B cell (primary cell): Measurements from ENCODE around the gene RAB24. TPM values are rescaled to one million over a fixed set of nuclear protein-coding genes. Genes with fewer than 3 reads are reported as not detected.
A peak's percentile ranks its signal among the peaks of the same experiment; 100 is the strongest.

Experiments
- ATAC-seq: fragments of 200-7000 bp; cut with Tn5 transposase; one replicate; pipeline ENCODE4 v1.10.0; 2021; ENCODE audit warnings: low read depth, mild to moderate bottlenecking, moderate number of reproducible peaks, moderate library complexity
- CTCF ChIA-PET: fragments of 350-600 bp; sonication (Branson Sonifier 250); formaldehyde crosslinking; loops from one replicate; lab custom pipeline; 2021; ENCODE audit warnings: antibody characterized with exemption, inconsistent platforms; lab: Charles Lee
- POLR2A ChIA-PET: fragments of 350-600 bp; sonication (Branson Sonifier 250); formaldehyde crosslinking; loops from one replicate; lab custom pipeline; 2021; ENCODE audit warnings: antibody characterized with exemption; lab: Charles Lee
- DNase-seq: peaks from one replicate; pipeline ENCODE4 v3.0.0; 2013
- H2AFZ ChIP-seq: 2 replicates; pipeline ENCODE4 v1.6.1; 2012; ENCODE audit warnings: mild to moderate bottlenecking, low read depth, low read length; ENCODE audit not compliant: insufficient read depth, poor library complexity, severe bottlenecking
- H3K27ac ChIP-seq, 2 donors: 1 replicate in 1 of 2; 2 replicates in 1 of 2; pipeline ENCODE4 v1.5.1; 2012 to 2013; ENCODE audit warnings: low read length in 2 of 2, mild to moderate bottlenecking in 2 of 2, moderate library complexity in 1 of 2
- H3K27me3 ChIP-seq, 4 experiments: fragments of 200-600 bp in 1 of 4; sonication (generic) in 1 of 4; replicated peaks in 1 of 4; 1 replicate in 2 of 4; 2 replicates in 2 of 4; pipeline versions ENCODE4 v1.6.1 to v1.7.0; 2013 to 2016; ENCODE audit warnings: low read length in 3 of 4, mild to moderate bottlenecking in 2 of 4, mixed read lengths in 1 of 4, moderate library complexity in 1 of 4; ENCODE audit not compliant: insufficient read depth in 4 of 4, control insufficient read depth in 3 of 4; ENCODE audit errors: control extremely low read depth in 1 of 4
- H3K36me3 ChIP-seq, 2 experiments: replicated peaks in 1 of 2; 1 replicate in 1 of 2; 2 replicates in 1 of 2; pipeline versions ENCODE4 v1.6.1 to v1.7.1; 2013; ENCODE audit warnings: low read length in 1 of 2; ENCODE audit not compliant: insufficient read depth in 2 of 2, control insufficient read depth in 1 of 2; ENCODE audit errors: control extremely low read depth in 1 of 2, extremely low read depth in 1 of 2
- H3K4me1 ChIP-seq, 2 donors: fragments of 200-600 bp in 1 of 2; sonication (generic) in 1 of 2; 1 replicate in 1 of 2; 2 replicates in 1 of 2; pipeline versions ENCODE4 v1.5.1 to v1.6.1; 2013 to 2017; ENCODE audit warnings: low read length in 2 of 2; ENCODE audit not compliant: control insufficient read depth in 2 of 2, insufficient read depth in 2 of 2
- H3K4me2 ChIP-seq: replicated peaks from 2 replicates; pipeline ENCODE3; 2012; ENCODE audit warnings: mild to moderate bottlenecking, low read depth, low read length; ENCODE audit not compliant: poor library complexity, severe bottlenecking
- H3K4me3 ChIP-seq, 5 experiments: fragments of 200-600 bp in 1 of 5; sonication (generic) in 1 of 5; 1 replicate in 3 of 5; 2 replicates in 2 of 5; pipeline versions ENCODE4 v1.5.1 to v1.7.0; 2011 to 2016; ENCODE audit warnings: low read length in 4 of 5, mild to moderate bottlenecking in 4 of 5, low read depth in 2 of 5, control low read depth in 1 of 5, moderate library complexity in 1 of 5; ENCODE audit not compliant: insufficient read depth in 1 of 5; ENCODE audit errors: control extremely low read depth in 1 of 5, extremely low read depth in 1 of 5
- H3K79me2 ChIP-seq: fragments of 200-600 bp; sonication (generic); one replicate; pipeline ENCODE4 v1.6.0; 2016; ENCODE audit warnings: low read length; ENCODE audit not compliant: control insufficient read depth, insufficient read depth
- H3K9ac ChIP-seq: fragments of 200-600 bp; sonication (generic); 2 replicates; pipeline ENCODE4 v1.6.1; 2017; ENCODE audit warnings: mild to moderate bottlenecking, low read length, moderate library complexity
- H3K9me3 ChIP-seq, 3 donors: one replicate each; pipeline versions ENCODE4 v1.6.1 to v1.7.1; 2013; ENCODE audit warnings: low read length in 2 of 3; ENCODE audit not compliant: control insufficient read depth in 2 of 3, insufficient read depth in 1 of 3; ENCODE audit errors: control extremely low read depth in 1 of 3
- H4K20me1 ChIP-seq: 2 replicates; pipeline ENCODE4 v1.6.0; 2012; ENCODE audit warnings: mild to moderate bottlenecking, low read length; ENCODE audit not compliant: insufficient read depth, control insufficient read depth, poor library complexity, severe bottlenecking
- H3K27ac Mint-ChIP-seq: one replicate; pipeline ENCODE4 v1.8.0; 2021; ENCODE audit warnings: mixed read lengths
- H3K27me3 Mint-ChIP-seq: one replicate; pipeline ENCODE4 v1.8.0; 2021; ENCODE audit warnings: mixed read lengths
- H3K4me1 Mint-ChIP-seq: one replicate; pipeline ENCODE4 v1.8.0; 2021; ENCODE audit warnings: mixed read lengths
- H3K4me3 Mint-ChIP-seq: one replicate; pipeline ENCODE4 v1.8.0; 2021; ENCODE audit warnings: mixed read lengths
- H3K9me3 Mint-ChIP-seq: one replicate; pipeline ENCODE4 v1.8.0; 2022; ENCODE audit warnings: mixed read lengths; ENCODE audit not compliant: insufficient read depth
- EZH2 ChIP-seq: IDR thresholded peaks from 2 replicates; pipeline ENCODE4 v1.6.1; 2012; ENCODE audit warnings: borderline replicate concordance, low read depth, mild to moderate bottlenecking, moderate library complexity, low read length; ENCODE audit not compliant: insufficient read depth, poor library complexity, severe bottlenecking
- WGBS: methylation state at CpG from one replicate; pipeline ENCODE4 v1.1.5; 2013; ENCODE audit warnings: missing lambda C conversion rate; ENCODE audit not compliant: insufficient coverage; 5-methylcytosine and 5-hydroxymethylcytosine counted together
- intact Hi-C: fragments of 100-400 bp; cut with micrococcal nuclease; formaldehyde crosslinking; loops from one replicate; pipeline ENCODE4 v1.10.0; 2022
- polyA plus RNA-seq: library from polyadenylated mRNA; depleted of rRNA; stranded (reverse); fragments of >200 nt; gene quantifications from 2 replicates; pipeline ENCODE4 v1.2.3, GENCODE V29; 2012
- total RNA-seq, 2 donors: library from RNA; stranded (reverse); fragments of 120-200 nt in 1 of 2; gene quantifications; 1 replicate in 1 of 2; 2 replicates in 1 of 2; pipeline versions ENCODE4 v1.2.3 to v1.2.4, GENCODE V29; 2013 to 2022
- TF ChIP-seq, protein P1 (sequence below): fragments of 200-600 bp; IDR thresholded peaks from one replicate; pipeline ENCODE4 v1.8.0; 2022; ENCODE audit warnings: antibody characterized with exemption, mild to moderate bottlenecking

The RAB24 gene
- total and polyA plus RNA-seq, 2 donors (not counting 1 experiment from before 2014, with no cell fraction given): 38.3 to 147 TPM

DNA sequence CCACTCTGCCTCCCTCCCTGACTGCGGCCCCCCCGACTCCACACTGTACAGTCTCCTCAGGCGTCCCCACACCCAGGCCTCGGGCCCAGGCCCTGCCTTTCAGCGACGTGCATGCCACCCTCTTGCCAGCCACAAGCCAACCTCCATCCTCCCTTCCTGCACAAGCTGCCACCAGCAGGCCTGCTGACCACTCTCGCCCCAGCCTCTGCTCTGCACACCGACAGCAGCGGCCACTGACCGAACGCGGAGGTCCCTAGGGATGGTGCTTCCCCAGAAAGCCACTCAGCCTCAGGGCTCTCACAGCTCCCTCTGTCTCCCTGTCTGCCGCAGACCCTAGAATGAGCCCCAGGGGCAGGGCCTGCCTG, 29.4 kb upstream of the RAB24 start:
- Mint-ChIP-seq H3K27ac (peak overlapping the region; percentile 56), H3K9me3 (no peaks in the 10 kb centered on the region), H3K4me1 (peaks cover 25% of the 10 kb centered on the region), H3K4me3 (no peak overlapping the region), H3K27me3 (no peaks in the 10 kb centered on the region)
- Histone ChIP-seq H3K79me2 (peaks cover 20% of the 10 kb centered on the region), H3K36me3 (peaks cover 0 to 75% of the 10 kb centered on the region in 2 experiments), H3K9ac (no peak overlapping the region), H2AFZ (no peak overlapping the region), H3K4me2 (no peak overlapping the region), H4K20me1 (peaks cover 21% of the 10 kb centered on the region), H3K27me3 (no peaks in the 10 kb centered on the region), H3K27ac (peak overlapping the region in 1 of 2 donors; percentile 65), H3K4me1 (peaks cover 16 to 25% of the 10 kb centered on the region in 2 donors), H3K9me3 (no peaks in the 10 kb centered on the region), H3K4me3 (no peak overlapping the region)
- intact Hi-C loops: no loop called here
- POLR2A ChIA-PET: no interaction called here
- ATAC-seq: no peak
- TF ChIP-seq, protein P1, sequence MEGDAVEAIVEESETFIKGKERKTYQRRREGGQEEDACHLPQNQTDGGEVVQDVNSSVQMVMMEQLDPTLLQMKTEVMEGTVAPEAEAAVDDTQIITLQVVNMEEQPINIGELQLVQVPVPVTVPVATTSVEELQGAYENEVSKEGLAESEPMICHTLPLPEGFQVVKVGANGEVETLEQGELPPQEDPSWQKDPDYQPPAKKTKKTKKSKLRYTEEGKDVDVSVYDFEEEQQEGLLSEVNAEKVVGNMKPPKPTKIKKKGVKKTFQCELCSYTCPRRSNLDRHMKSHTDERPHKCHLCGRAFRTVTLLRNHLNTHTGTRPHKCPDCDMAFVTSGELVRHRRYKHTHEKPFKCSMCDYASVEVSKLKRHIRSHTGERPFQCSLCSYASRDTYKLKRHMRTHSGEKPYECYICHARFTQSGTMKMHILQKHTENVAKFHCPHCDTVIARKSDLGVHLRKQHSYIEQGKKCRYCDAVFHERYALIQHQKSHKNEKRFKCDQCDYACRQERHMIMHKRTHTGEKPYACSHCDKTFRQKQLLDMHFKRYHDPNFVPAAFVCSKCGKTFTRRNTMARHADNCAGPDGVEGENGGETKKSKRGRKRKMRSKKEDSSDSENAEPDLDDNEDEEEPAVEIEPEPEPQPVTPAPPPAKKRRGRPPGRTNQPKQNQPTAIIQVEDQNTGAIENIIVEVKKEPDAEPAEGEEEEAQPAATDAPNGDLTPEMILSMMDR: no peak
- TF ChIP-seq EZH2: no peak
- no peak for DNase-seq
- 78% methylated on average over 13 of the region's 13 CpGs for WGBS
- CTCF ChIA-PET: interaction anchor here (0.7 to 1.6 kb wide), 5 partner anchors 15 to 25 kb away, joined by 3 to 7 read pairs (median 3); no protein-coding TSS in a partner anchor

DNA sequence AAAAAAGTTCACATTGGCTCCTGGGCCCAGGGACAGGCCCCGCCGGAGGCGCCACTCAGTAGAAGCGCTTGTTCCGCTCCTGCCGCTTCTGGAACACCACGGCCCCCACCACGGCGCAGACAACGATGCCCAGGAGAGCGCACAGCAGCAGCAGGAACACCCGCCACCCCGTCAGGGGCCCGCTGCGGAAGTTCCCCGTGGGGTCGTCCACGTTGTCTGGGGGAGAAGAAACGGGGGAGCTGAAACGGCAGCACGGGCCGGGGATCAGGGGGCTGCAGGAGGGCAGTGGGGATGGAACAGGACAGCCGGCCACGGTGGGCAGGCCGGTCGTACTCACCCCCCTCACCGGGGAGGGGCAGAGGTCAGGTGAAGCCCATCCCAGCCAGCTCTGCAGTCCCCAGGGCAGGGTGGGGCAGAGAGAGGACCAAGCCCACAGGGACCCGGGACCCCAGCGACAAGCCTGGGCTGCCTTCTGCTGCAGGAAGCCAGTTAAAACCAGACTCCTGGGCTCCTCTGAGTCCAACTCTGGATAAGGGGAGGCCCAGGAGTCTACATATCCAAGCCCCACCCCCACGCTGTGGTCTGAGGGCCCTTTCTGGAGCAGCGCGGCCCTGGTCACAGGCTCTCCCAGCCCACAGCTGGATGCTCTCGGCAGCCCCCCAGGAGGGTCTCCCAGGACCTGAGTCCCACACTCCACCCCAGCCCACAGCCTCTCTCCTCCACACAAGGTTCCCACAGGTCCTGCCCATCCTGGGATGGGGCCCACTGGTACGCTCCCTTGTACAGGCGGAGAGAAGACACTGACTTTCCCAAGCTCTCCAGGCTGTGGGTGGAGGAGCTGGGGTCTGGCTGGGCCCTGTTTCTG, 28.7 kb upstream of the RAB24 start:
- H3K36me3 ChIP-seq: peaks cover 2 to 69% of the 10 kb centered on the region in 2 experiments
- Mint-ChIP-seq H3K27ac (peak overlapping the region; percentile 63), H3K27me3 (no peaks in the 10 kb centered on the region), H3K9me3 (no peaks in the 10 kb centered on the region), H3K4me1 (peaks cover 25% of the 10 kb centered on the region), H3K4me3 (peak overlapping the region; percentile 49)
- no peak overlapping the region for H3K4me3 ChIP-seq
- WGBS: 29% methylated on average over 33 of the region's 35 CpGs
- no peaks in the 10 kb centered on the region for H3K27me3 ChIP-seq
- H4K20me1 ChIP-seq: peaks cover 17% of the 10 kb centered on the region
- H2AFZ ChIP-seq: peak overlapping the region; percentile 54
- no peaks in the 10 kb centered on the region for H3K9me3 ChIP-seq
- no peak overlapping the region for H3K9ac ChIP-seq
- CTCF ChIA-PET: interaction anchor here (0.7 to 1.5 kb wide), 6 partner anchors 14 to 169 kb away, joined by 3 to 4 read pairs (median 3); no protein-coding TSS in a partner anchor
- peaks cover 14% of the 10 kb centered on the region for H3K79me2 ChIP-seq
- H3K4me1 ChIP-seq: peaks cover 16 to 25% of the 10 kb centered on the region in 2 donors
- intact Hi-C loops: no loop called here
- ATAC-seq (peak; percentile 15), DNase-seq (no peak)
- POLR2A ChIA-PET: no interaction called here
- peak overlapping the region; percentile 62 for H3K4me2 ChIP-seq
- peak overlapping the region; percentile 15 to 65 for H3K27ac ChIP-seq
- TF ChIP-seq EZH2: no peak
- TF ChIP-seq, protein P1: no peak
